Type B pancreatic cell (in vitro differentiated cells): ENCODE measurements around the gene ADAMTS16. TPM values are rescaled to one million over a fixed set of nuclear protein-coding genes. Genes with fewer than 3 reads are reported as not detected.

Source experiments
- DNase-seq: peaks from one replicate; pipeline ENCODE4 v3.0.0; 2021; ENCODE audit warnings: mixed read lengths; ENCODE audit not compliant: unreplicated experiment; ENCODE audit errors: extremely low spot score
- H3K27ac Mint-ChIP-seq: 2 replicates; pipeline ENCODE4 v1.8.0; 2021; ENCODE audit warnings: mild to moderate bottlenecking, mixed read lengths
- H3K27me3 Mint-ChIP-seq: 2 replicates; pipeline ENCODE4 v1.8.0; 2021; ENCODE audit warnings: mixed read lengths
- H3K36me3 Mint-ChIP-seq: 2 replicates; pipeline ENCODE4 v1.8.0; 2021; ENCODE audit warnings: mixed read lengths
- H3K4me1 Mint-ChIP-seq: one replicate; pipeline ENCODE4 v1.8.0; 2021; ENCODE audit warnings: mixed read lengths; ENCODE audit not compliant: unreplicated experiment
- H3K4me3 Mint-ChIP-seq: 2 replicates; pipeline ENCODE4 v1.8.0; 2021; ENCODE audit warnings: mild to moderate bottlenecking, mixed read lengths
- H3K9me3 Mint-ChIP-seq: 2 replicates; pipeline ENCODE4 v1.8.0; 2021; ENCODE audit warnings: mixed read lengths
- CTCF ChIP-seq: fragments of 200-600 bp; sonication (generic); conservative IDR thresholded peaks from 2 replicates; pipeline ENCODE4 v1.5.0; 2021; ENCODE audit warnings: antibody characterized with exemption, mild to moderate bottlenecking
- total RNA-seq: library from RNA; stranded (reverse); gene quantifications from 2 replicates; pipeline ENCODE4 v1.2.1, GENCODE V29; 2021; ENCODE audit warnings: low replicate concordance

Gene ADAMTS16
- total RNA-seq, 1 donor from 2014 or later = 23.3 TPM

GRCh38 chr5:5276430-5276829 is 136.3 kb downstream of the ADAMTS16 start:
- Mint-ChIP-seq H3K4me1 (peaks cover 10% of the 10 kb centered on the region), H3K36me3 (no peaks in the 10 kb centered on the region), H3K4me3 (no peak overlapping the region), H3K9me3 (no peaks in the 10 kb centered on the region), H3K27me3 (peaks cover 3% of the 10 kb centered on the region), H3K27ac (no peak overlapping the region)
- no peak for DNase-seq
- TF ChIP-seq CTCF = no peak

GRCh38 chr5:5276951-5277517 is 136.9 kb downstream of the ADAMTS16 start:
- Mint-ChIP-seq H3K4me3 (no peak overlapping the region), H3K27me3 (peaks cover 3% of the 10 kb centered on the region), H3K9me3 (no peaks in the 10 kb centered on the region), H3K27ac (no peak overlapping the region), H3K4me1 (peaks cover 4% of the 10 kb centered on the region), H3K36me3 (no peaks in the 10 kb centered on the region)
- DNase-seq = no peak
- TF ChIP-seq CTCF = no peak

GRCh38 chr5:5278201-5278814 is 138.2 kb downstream of the ADAMTS16 start:
- Mint-ChIP-seq H3K4me3 (no peak overlapping the region), H3K27ac (no peak overlapping the region), H3K36me3 (no peaks in the 10 kb centered on the region), H3K27me3 (peaks cover 3% of the 10 kb centered on the region), H3K9me3 (no peaks in the 10 kb centered on the region), H3K4me1 (peaks cover 3% of the 10 kb centered on the region)
- TF ChIP-seq CTCF = no peak
- no peak for DNase-seq

DNA sequence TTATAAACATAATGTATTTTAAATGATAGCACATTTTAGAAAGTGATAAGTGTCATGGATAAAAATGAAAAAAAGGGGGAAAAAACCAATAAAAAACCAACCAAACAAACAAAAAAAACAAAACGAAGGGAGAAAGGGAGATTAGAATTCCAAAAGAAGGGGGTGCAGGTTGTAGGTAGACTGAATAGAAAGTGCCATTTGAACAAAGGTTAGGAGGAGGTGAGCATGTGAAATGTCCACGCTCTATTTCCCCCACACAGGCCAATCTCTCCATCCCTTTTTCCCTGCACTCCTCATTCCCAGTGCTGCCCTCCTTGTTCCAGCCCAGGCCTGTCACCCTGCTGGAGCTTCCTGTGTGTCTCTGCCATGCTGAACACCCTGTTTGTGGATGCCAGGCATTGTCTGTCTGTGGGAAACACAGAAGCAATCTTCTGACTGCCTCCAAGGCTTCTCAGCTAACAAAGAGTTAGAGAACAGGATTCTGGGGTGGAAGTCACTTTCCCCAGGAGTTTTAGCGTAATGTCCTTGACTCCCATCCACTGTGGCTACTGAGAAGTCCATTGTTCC is 138.8 kb downstream of the ADAMTS16 start:
- Mint-ChIP-seq H3K27me3 (peaks cover 3% of the 10 kb centered on the region), H3K9me3 (no peaks in the 10 kb centered on the region), H3K4me3 (no peak overlapping the region), H3K36me3 (no peaks in the 10 kb centered on the region), H3K27ac (no peak overlapping the region), H3K4me1 (peaks cover 3% of the 10 kb centered on the region)
- no peak for DNase-seq
- TF ChIP-seq CTCF = no peak

GRCh38 chr5:5285906-5286305 is 145.8 kb downstream of the ADAMTS16 start:
- no peak for TF ChIP-seq CTCF
- Mint-ChIP-seq H3K9me3 (peaks cover 4% of the 10 kb centered on the region), H3K36me3 (peaks cover 5% of the 10 kb centered on the region), H3K4me1 (no peaks in the 10 kb centered on the region), H3K27me3 (peaks cover 3% of the 10 kb centered on the region), H3K4me3 (no peak overlapping the region), H3K27ac (no peak overlapping the region)
- no peak for DNase-seq
